Measurements from ENCODE around the gene ANKHD1. TPM values are rescaled to one million over a fixed set of nuclear protein-coding genes. Genes with fewer than 3 reads are reported as not detected.

ANKHD1 gene
- total and polyA plus RNA-seq, 2 of the 8 experiments (the other 6 are each of a cell fraction or from before 2014, with no cell fraction given), result 69.9 to 108 TPM

- TF ChIP-seq, protein P1, sequence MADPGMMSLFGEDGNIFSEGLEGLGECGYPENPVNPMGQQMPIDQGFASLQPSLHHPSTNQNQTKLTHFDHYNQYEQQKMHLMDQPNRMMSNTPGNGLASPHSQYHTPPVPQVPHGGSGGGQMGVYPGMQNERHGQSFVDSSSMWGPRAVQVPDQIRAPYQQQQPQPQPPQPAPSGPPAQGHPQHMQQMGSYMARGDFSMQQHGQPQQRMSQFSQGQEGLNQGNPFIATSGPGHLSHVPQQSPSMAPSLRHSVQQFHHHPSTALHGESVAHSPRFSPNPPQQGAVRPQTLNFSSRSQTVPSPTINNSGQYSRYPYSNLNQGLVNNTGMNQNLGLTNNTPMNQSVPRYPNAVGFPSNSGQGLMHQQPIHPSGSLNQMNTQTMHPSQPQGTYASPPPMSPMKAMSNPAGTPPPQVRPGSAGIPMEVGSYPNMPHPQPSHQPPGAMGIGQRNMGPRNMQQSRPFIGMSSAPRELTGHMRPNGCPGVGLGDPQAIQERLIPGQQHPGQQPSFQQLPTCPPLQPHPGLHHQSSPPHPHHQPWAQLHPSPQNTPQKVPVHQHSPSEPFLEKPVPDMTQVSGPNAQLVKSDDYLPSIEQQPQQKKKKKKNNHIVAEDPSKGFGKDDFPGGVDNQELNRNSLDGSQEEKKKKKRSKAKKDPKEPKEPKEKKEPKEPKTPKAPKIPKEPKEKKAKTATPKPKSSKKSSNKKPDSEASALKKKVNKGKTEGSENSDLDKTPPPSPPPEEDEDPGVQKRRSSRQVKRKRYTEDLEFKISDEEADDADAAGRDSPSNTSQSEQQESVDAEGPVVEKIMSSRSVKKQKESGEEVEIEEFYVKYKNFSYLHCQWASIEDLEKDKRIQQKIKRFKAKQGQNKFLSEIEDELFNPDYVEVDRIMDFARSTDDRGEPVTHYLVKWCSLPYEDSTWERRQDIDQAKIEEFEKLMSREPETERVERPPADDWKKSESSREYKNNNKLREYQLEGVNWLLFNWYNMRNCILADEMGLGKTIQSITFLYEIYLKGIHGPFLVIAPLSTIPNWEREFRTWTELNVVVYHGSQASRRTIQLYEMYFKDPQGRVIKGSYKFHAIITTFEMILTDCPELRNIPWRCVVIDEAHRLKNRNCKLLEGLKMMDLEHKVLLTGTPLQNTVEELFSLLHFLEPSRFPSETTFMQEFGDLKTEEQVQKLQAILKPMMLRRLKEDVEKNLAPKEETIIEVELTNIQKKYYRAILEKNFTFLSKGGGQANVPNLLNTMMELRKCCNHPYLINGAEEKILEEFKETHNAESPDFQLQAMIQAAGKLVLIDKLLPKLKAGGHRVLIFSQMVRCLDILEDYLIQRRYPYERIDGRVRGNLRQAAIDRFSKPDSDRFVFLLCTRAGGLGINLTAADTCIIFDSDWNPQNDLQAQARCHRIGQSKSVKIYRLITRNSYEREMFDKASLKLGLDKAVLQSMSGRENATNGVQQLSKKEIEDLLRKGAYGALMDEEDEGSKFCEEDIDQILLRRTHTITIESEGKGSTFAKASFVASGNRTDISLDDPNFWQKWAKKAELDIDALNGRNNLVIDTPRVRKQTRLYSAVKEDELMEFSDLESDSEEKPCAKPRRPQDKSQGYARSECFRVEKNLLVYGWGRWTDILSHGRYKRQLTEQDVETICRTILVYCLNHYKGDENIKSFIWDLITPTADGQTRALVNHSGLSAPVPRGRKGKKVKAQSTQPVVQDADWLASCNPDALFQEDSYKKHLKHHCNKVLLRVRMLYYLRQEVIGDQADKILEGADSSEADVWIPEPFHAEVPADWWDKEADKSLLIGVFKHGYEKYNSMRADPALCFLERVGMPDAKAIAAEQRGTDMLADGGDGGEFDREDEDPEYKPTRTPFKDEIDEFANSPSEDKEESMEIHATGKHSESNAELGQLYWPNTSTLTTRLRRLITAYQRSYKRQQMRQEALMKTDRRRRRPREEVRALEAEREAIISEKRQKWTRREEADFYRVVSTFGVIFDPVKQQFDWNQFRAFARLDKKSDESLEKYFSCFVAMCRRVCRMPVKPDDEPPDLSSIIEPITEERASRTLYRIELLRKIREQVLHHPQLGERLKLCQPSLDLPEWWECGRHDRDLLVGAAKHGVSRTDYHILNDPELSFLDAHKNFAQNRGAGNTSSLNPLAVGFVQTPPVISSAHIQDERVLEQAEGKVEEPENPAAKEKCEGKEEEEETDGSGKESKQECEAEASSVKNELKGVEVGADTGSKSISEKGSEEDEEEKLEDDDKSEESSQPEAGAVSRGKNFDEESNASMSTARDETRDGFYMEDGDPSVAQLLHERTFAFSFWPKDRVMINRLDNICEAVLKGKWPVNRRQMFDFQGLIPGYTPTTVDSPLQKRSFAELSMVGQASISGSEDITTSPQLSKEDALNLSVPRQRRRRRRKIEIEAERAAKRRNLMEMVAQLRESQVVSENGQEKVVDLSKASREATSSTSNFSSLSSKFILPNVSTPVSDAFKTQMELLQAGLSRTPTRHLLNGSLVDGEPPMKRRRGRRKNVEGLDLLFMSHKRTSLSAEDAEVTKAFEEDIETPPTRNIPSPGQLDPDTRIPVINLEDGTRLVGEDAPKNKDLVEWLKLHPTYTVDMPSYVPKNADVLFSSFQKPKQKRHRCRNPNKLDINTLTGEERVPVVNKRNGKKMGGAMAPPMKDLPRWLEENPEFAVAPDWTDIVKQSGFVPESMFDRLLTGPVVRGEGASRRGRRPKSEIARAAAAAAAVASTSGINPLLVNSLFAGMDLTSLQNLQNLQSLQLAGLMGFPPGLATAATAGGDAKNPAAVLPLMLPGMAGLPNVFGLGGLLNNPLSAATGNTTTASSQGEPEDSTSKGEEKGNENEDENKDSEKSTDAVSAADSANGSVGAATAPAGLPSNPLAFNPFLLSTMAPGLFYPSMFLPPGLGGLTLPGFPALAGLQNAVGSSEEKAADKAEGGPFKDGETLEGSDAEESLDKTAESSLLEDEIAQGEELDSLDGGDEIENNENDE (IDR thresholded peaks at IDR 0.05; ENCODE audit: insufficient replicate concordance, low read length), result no peak
- TF ChIP-seq KDM1A (IDR thresholded peaks at IDR 0.05; ENCODE audit: borderline replicate concordance, low read length), result no peak
Observed at GRCh38 chr5:140554454-140554853, 152.8 kb downstream of the ANKHD1 start (continued).

Data from H1 (cell line).